CD4-positive, alpha-beta T cell treated with Interleukin-6 for 4 hours (primary cell): ENCODE measurements around the gene CD164.

Source experiments
- DNase-seq: peaks from one replicate; pipeline ENCODE4 v3.0.0-alpha.2; 2020; ENCODE audit warnings: mixed read lengths

Gene CD164

DNA sequence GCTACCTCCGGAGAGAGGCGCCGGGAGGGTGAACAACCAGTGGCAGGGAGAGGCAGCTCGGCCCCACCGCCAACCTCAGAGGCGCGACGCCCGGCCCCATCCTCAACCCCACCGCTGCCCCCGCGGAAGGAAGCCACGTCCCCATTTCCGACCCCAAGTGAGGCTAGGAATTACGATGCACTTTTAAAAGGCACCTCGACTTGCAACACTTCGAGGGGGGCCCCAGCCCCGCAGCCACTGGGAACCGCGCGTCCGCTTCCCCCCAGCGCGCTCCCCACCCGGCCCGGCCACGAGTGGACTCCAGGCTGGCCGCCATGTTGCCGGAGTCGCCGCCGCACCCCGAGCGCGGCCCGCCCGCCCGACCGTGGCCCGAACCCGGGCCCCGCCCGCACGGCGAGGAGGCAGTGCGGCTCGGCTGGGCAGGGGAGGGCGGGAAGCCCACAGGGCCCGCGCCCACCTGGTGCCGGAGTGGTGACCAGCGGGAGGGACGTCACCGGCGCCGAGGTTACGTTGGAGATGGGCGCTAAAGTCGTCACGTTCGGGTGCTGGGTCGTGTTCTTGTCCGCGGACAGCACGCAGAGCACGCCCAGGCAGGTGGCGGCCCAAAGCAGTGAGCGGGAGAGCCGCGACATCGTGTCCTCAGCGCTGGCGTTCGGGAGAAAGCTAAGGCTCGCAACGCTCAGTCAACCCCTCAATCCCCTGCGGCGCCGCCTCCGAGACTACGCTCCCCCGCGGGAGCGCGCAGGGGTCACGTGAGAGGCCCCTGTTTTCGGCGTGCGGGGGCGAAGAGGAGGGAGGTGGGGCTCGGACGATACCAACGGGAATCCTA lies at the start of gene CD164:
CD164 (minus strand) TSS at position 721 of the 829 bp plus-strand sequence; CDS start at position 632, 89 bp downstream.
- peak; percentile 95 for DNase-seq

DNA sequence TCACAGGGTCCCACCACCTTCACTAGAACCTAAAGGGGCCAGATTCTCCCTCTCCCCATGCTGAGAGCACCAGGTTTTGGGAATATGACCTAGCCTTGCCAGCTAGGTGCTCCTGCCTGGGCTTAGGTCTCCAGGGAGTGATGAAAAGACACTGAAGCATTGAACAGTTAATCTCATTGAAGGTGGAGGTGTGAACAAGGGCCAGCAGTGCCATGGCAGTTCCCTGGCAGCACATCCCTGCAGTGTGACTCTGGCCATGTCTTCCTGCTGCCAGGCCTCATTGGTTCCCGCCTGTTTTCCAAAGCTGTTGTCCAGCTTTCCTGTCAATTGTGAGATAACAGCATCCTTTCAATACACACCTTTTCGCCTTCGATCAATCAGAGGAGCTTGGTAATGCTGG lies 47.2 kb upstream of the CD164 start:
- DNase-seq = no peak

DNA sequence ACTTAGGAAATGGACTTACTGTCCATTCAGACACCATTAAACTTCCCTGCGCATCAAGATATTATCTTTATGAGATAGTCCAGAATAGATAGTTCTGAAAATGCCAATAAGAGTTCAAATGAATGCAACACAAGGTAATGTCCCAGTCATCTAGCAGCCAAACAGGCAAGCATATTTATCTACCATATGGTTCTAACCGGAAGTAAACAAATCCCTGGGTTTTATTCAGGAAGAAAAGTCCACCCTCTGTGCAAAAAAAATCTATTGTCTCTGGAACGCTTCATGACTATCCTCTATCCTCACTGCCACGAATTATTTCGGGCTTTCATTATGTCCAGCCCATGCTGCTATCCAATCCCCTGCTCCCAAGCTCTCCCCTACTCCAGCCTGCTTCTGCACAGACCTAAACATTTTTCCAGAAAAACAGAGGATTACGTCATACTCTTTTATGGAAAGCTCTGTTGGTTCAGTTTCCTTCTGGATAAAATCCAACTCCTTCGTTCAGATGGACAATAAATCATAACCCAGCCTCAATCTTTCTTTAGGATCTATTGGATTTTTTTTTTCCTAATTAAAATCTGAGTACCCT lies 46.7 kb upstream of the CD164 start:
- no peak for DNase-seq

DNA sequence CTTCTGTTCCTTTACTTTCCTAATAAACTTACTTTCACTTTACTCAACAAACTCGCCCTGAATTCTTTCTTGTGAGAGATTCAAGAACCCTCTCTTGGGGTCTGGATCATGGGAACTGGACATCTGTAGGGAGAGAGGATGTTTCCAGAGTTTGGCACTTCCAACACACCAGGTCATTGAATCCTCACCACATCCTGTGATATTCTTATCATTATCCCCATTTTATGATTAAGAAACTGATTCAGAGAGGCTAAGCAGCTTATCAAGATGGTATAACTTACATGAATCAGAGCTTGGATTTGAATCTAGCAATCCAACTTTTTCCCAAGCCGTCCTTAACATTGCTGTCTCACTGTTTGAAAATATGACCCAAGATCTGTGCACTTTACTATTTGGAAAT lies 42.7 kb upstream of the CD164 start:
- DNase-seq = no peak

DNA sequence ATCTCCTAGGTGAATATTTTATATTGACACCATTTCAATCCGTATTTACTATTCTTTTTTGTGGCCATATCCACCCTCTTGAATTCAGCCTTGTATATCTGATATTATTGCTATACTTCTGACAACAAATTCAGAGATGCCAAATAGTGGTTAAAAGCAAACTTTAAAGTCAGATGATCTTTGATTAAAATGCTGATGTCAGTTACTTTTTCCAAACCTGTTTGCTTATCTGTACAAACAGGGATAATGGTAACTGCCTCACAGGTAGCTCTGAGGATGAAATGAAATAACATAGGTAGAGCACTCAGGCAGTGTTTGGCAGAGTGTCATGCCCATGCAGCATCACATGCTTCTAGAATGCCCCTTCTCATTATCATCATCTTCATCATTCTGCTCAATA lies 38.9 kb upstream of the CD164 start:
- no peak for DNase-seq

DNA sequence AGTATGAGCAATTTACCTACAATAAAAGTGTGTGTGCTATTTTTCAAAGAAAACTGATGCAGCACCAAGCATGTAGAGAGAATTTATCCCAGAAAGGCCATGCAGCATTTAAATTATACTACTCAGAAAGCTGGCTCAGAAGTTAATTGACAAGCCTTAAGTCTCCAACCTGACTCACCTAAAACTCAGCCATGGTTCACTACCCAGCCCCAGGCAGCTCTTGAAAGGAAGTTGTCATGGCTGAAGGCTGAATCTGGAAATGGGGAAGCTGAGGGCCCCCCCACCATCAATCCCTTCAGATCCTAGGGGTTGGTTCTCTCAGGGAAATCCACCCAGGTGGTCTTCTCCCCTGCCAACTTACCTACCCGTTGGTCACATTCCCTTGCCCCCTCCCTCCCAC lies 38.5 kb upstream of the CD164 start:
- no peak for DNase-seq

DNA sequence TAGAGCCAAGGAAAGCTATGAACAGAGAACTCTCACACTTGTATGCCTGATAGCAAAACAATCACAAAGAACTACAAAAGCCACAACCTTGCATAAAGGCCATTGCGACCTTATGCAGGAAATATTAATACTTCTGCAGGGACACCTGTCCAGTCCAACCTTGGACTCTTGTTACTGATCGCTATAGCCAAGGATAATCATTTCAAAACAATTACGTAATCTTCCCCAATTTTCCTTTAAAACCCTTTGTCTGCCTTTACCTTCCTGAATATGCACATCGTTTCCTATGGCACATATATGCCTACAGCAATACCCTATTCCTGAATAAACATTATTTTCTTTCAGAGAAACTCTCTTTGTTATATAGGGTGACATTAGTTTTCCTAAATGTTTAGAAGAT lies 35.4 kb upstream of the CD164 start:
- no peak for DNase-seq

DNA sequence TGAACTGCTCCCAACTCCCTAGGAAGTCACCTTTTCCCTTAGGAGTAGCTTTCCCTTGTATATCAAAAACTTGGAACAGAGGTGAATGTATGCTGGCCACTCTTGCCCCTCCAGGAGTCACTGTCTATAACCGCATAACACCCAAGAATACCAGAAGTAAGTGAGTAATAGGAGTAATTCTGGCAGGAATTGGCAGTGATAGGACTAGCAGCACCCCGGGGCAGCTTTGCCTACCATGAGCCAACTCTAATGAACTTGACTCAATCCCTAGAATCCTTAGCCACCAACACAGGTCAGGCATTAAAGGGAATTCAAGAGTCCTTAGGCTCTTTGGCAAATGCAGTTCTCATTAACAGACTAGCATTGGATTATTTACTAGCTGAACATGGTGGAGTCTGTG lies 28.8 kb upstream of the CD164 start:
- DNase-seq = no peak

DNA sequence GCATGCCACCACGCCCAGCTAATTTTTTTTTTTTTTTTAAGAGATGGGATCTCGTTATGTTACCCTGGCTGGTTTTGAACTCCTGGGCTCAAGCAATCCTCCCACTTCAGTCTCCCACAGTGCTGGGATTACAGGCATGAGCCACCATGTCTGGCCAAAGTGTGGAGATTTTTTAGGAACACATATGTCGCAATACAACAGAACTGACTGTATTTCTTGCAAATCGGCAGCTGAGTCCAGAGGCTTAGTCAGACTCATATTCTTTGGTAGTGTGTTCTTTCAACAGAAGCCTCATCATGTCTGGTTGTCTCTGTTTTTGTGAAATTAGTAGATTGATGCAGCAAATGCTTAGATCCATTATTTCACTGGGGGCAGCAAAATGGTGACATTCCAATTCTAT lies 23.9 kb upstream of the CD164 start:
- no peak for DNase-seq

DNA sequence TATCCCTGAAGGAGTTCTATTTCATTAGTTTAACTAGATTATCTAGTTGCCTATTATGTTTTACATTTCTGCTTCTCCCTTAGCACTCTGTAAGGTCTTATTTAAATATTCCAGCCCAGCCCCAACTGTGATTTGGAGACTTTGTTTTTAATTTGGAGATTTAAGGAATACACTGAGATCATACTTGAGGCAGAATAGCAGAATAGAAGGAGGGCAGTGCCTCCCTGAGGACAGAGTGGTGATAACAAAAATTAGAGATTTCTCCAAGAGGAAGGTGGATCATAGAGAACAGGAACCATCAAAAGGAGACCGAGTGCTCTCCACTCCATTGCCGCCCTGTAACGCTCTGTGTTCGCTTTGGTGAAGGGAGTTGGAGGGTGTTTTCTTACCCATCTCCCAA lies 14.8 kb upstream of the CD164 start:
- DNase-seq = no peak

DNA sequence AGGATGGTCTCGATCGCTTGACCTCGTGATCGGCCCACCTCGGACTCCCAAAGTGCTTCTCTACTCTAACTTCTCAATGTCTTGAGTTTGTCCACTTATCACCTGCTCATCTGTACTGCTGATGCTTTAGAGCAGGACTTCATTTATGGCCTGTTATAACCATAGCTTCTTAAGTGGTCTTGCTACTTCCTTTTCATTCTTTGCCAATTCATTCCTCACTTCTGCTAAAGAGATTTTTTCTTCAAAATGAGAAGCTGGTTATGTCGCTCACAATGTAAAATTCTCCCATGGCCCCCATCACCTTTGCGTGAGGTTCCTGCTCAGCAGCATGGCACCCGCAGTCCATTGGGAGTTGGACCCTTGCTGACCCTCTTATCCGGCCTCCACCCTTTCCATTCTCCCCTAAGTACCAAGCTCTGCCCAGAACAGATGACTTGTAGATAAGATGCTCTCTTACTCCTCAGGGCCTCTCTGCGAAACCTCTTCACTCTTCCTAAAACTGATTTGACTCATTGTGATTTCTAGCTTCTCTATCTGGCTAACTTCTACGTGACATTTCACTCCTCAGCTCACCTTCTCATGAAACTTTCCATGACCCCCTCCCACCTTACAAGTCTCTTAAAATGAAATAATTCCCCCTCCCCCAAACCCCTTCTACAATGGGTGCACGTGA lies 13.9 kb upstream of the CD164 start:
- DNase-seq = no peak

DNA sequence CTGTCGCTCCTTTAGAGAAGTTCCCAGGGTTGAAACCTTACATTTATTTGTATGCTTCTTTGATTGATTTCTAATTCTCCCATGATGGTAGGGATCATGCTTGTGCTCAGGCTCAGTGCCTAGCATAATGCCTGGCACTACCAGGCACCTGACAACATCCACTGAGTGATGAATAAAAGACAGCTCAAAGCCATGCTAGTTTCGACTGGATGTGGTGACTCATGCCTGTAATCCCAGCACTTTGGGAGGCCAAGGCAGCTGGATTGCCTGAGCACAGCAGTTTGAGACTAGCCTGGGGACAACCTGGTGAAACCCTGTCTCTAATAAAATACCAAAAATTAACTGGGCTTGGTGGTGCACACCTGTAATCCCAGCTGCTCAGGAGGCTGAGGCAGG lies 11.6 kb upstream of the CD164 start:
- DNase-seq = no peak

DNA sequence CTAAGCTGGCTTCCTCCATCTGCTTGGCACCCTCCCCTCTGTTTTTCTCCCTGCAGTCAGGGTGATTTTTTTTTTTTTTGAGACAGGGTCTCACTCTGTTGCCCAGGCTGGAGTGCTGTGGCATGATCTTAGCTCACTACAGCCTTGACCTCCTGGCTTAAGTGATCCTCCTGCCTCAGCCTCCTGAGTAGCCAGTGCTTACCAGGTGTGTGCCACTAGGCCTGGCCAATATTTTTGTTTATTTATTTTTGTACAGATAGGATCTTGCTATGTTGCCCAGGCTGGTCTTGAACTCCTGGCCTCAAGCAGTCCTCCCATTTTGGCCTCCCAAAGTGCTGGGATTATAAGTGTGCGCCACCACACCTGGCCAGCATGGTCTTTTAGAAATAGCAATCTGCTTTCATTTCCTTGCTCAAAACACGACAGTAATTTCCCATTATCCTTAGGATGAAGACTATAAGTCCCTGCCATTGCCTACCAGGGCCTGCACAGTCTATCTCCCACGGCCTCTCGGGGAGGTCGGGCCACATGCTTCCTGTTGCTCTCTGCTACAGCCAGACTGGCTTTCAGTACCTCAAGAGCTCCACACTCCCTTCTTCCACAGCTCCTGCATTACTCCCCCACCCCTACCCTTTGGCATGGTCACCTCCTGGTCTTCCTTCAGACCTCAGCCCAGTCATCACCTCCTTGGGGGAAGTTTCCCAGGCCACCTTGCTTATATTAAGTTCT lies 11.1 kb upstream of the CD164 start:
- no peak for DNase-seq

DNA sequence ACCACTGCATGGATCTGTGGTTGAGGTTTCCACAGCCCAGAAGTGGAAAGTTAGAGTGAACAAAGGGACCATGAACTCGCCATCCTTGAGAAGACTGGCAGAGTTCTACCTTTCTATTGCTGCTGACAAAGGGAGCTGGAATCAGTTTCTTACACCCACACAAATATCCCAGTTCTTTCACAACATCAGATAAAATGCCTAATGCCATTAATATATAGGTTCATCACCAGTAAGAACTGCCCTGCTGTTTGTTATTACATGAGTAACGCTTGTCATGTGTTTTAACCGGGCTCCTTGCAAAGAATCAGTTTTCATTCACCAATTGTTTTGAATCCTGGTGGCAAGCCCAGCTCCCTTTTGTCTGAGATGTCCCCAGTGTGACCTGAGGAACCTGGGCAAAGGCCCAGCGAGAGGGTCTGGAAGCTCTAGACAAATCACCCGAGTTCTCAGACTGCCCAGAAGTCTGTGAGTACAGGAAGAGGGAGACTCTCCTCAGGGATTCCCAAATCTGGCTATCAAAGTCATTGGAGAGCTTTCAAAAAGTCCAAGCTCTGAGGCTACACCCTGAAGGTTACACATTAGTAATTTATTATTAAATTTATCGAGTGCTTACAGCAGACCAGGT lies 7.5 kb upstream of the CD164 start:
- DNase-seq = no peak

DNA sequence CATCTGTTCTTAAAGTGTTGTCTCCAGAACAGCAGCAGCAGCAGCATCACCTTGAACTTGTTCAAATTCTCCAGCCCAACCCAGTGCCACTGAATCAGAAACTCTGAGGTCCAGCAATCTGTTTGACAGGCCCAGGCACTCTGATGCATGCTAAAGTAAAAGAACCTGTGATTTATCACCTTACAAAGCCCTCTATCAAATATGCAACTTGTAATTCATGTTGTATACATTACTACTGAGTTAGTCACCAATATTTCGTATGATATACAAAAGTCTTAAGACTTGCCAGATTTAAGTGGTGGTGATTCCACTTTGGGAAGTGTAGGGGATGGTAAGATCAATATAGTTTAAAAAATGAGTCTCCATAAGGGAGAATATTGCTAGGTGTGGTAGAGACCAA lies 6.0 kb upstream of the CD164 start:
- DNase-seq = no peak

DNA sequence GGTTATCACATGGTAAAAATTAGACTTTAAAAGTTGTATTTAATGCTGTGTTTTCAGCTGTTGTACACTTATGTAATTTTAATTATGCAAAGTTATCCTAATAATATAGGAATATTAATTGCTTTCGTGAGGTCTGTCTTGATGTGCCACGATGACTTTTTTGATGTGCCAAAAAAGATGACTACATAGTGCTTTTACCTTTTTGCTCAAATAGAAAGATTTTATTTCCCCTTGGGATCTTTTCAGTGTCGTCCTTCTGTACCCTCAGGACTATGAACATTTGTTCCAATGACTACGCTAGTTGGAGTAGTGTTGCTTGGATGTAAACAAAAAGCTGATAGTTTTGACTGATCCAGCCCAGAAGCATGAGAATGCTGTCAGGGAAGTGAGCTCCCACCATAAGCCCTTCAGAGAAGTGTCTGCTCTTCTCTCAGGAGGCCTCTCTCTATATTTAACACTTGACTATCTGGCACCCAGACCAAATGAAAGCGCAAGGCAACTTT lies 1.2 kb upstream of the CD164 start:
- no peak for DNase-seq

DNA sequence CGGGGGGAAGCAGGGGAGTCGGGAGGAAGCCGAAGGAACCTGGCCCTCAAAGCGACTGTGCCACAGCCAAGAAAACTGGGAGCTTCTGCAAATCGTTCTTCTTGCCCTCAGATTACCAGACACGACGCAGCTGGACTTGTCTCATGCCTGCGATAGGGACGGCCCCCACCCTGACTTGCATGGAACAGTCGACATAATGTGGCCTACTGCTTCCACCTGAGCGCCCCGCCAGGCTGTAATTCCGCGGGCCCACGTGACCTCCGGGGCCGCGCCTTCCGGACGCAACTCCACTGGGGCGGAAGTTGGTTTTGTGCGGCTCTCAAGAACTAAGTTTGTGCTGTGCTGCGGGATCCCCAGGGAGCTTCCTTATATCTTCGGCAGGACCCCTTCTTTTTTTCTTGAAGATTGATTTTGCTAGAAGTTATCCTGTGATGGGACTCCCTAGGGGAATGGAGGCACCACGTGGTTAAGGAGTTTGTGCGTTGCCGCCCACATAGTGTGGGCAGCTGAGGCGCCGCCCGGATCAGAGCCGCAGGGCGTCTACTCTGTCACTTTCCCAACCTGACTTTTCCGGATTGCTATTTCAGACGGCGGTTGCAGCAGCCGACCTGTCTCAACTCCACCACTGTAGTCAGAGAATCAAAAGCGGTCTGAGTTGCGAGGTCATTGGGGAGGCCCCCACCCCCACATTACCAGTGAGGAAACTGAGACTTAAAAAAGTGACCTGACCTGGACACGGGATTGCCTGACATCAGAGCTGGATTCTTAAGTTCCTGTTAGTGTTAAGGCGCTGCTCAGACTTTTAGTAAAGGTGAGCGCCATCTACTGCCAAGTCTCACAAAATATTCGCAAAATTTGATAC lies 540 bp upstream of the CD164 start:
- DNase-seq = peak; percentile 94

DNA sequence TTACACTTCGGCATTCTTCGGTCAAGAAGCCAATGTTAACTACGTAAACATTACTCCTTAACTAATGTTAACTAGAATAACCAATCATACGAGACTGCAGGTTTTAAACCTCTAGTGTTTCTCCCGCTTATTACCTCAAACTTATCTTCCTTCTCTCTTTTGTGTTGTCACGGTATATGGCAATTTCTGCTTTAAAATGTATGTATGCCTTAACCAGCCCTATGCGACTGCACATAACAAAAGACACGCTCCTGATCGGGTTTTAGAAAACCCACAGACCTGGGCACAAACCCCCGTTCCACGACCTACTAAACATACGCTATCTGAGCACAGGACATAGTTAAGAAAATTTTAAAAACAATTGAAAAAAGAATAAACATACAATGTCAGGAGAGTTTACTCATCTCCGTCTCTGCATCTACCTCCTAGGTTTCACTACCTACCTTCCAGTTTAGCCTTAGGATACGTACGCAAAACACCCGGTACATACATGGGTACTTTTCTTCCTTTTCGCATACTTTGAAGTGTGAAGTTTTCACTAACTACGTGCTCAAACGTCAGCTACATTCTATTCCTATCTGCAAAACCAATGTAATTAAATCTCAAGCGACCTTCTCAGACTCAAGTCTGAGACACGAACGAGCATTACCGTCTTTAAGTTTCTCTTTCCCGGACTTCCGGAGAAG lies 1.1 kb downstream of the CD164 start:
- no peak for DNase-seq

DNA sequence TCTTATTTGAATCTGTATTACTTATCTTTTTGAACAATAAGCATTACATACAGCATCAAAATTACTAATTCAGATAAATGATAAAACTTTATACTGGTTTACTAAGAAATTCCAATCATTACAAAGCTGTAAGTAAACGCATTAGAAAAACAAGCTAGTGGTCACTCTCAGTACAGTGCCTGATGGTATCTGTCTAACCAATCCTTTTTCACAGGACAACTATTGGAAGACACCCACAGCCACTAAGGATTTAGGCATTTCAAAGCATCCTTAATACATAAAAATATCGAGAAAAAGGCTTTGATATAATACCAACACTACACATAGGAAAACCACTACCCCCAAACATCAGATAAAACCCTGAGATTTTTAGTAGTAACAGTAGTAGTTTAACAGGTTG lies 2.6 kb downstream of the CD164 start:
- DNase-seq = no peak

DNA sequence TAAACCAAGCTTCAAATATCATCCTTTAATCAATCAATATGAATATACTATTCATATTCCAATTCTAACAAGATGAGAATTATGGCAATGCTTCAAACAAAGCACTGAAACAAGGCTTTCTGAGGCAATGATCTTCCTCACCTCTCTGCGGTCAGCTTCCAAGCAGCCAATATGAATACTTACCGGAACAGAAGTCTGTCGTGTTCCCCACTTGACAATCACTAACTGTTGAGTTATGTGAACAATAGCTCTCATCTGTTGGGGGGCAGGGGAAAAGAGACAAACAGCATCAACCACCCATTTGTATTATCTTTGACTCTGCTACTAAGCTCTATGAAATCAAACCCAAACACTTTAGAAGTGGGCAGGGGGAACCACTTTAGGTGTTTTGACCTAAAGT lies 4.5 kb downstream of the CD164 start:
- no peak for DNase-seq

DNA sequence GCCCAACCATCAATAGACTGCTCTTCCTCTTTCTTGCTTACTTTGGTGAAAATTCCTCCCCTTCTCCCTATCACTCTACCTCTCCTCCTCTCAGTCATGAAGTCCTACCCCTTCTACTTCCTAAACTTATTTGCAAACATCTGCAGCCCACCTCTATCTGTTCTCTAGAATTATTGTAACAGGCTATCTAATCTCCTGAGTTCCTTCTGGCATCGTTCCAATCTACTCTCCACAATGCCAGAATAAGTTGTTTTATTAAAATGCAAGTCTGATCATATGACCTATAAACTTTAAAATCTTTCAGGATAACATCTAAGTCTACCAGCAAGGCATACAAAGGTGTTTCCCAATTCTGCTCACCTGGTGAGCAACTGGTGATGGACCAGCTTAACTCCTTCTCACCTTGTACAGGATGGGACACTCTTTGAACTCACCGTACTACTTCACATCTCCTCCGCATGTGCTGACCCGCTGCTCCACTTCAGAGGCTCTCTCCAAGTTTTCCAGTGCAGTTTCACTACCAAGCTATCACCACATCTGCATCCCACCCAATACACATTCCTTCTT lies 7.9 kb downstream of the CD164 start:
- DNase-seq = no peak
